GM23338 (cell line): Measurements from ENCODE around the gene MAN2A2. TPM values are rescaled to one million over a fixed set of nuclear protein-coding genes. Genes with fewer than 3 reads are reported as not detected.

ENCODE experiments used
- ATAC-seq: fragments of 200-7000 bp; cut with Tn5 transposase; 3 replicates; pipeline ENCODE4 v1.9.1; 2020
- DNase-seq: peaks from one replicate; pipeline ENCODE4 v3.0.0-alpha.2; 2015; ENCODE audit warnings: low spot score
- H2AFZ ChIP-seq: fragments of 200-600 bp; sonication (generic); 2 replicates; pipeline ENCODE4 v1.8.0; 2016; ENCODE audit warnings: antibody characterized with exemption, mild to moderate bottlenecking, moderate library complexity
- H3F3A ChIP-seq: fragments of 200-600 bp; sonication (generic); replicated peaks from 2 replicates; pipeline ENCODE4 v1.8.0; 2017; ENCODE audit warnings: antibody characterized with exemption, mixed run types, low read depth
- H3K27ac ChIP-seq: fragments of 200-600 bp; sonication (generic); 2 replicates; pipeline ENCODE4 v1.6.1; 2016; ENCODE audit warnings: low read depth
- H3K27me3 ChIP-seq: fragments of 200-600 bp; sonication (generic); 2 replicates; pipeline ENCODE4 v1.8.0; 2016; ENCODE audit warnings: mild to moderate bottlenecking, mixed run types, moderate library complexity; ENCODE audit not compliant: insufficient read depth
- H3K36me3 ChIP-seq: fragments of 200-600 bp; sonication (generic); 2 replicates; pipeline ENCODE4 v1.8.0; 2016; ENCODE audit warnings: mild to moderate bottlenecking; ENCODE audit not compliant: insufficient read depth
- H3K4me1 ChIP-seq: fragments of 200-600 bp; sonication (generic); 2 replicates; pipeline ENCODE4 v1.8.0; 2016; ENCODE audit warnings: mild to moderate bottlenecking, moderate library complexity; ENCODE audit not compliant: insufficient read depth
- H3K4me2 ChIP-seq: fragments of 200-600 bp; sonication (generic); 2 replicates; pipeline ENCODE4 v1.7.1; 2017; ENCODE audit warnings: mixed run types
- H3K4me3 ChIP-seq: fragments of 200-600 bp; sonication (generic); 2 replicates; pipeline ENCODE4 v1.6.1; 2016; ENCODE audit warnings: mixed run types
- H3K79me2 ChIP-seq: fragments of 200-600 bp; sonication (generic); replicated peaks from 2 replicates; pipeline ENCODE4 v1.8.0; 2017; ENCODE audit warnings: mild to moderate bottlenecking; ENCODE audit not compliant: insufficient read depth
- H3K9me2 ChIP-seq: fragments of 200-600 bp; sonication (generic); 2 replicates; pipeline ENCODE4 v1.8.0; 2017; ENCODE audit not compliant: insufficient read depth
- H4K20me1 ChIP-seq: fragments of 200-600 bp; sonication (generic); replicated peaks from 2 replicates; pipeline ENCODE4 v1.8.0; 2017; ENCODE audit warnings: mild to moderate bottlenecking; ENCODE audit not compliant: insufficient read depth
- H3K27ac Mint-ChIP-seq: 2 replicates; pipeline ENCODE4 v1.8.0; 2020; ENCODE audit warnings: inconsistent platforms, mild to moderate bottlenecking, moderate library complexity, mixed read lengths
- H3K27me3 Mint-ChIP-seq: 3 replicates; pipeline ENCODE4 v1.8.0; 2022; ENCODE audit warnings: low read depth, mild to moderate bottlenecking, moderate library complexity, mixed read lengths, inconsistent platforms; ENCODE audit not compliant: insufficient read depth, poor library complexity
- H3K36me3 Mint-ChIP-seq: 3 replicates; pipeline ENCODE4 v1.8.0; 2021; ENCODE audit warnings: low read depth, mild to moderate bottlenecking, inconsistent platforms, moderate library complexity, mixed read lengths
- H3K4me1 Mint-ChIP-seq: 3 replicates; pipeline ENCODE4 v1.8.0; 2020; ENCODE audit warnings: mild to moderate bottlenecking, inconsistent platforms, mixed read lengths
- H3K4me3 Mint-ChIP-seq: 3 replicates; pipeline ENCODE4 v1.8.0; 2021; ENCODE audit warnings: moderate library complexity, mild to moderate bottlenecking, inconsistent platforms, mixed read lengths
- H3K9me3 Mint-ChIP-seq: 3 replicates; pipeline ENCODE4 v1.8.0; 2020; ENCODE audit warnings: moderate library complexity, mild to moderate bottlenecking, inconsistent platforms, mixed read lengths
- CREB1 ChIP-seq: fragments of 250-450 bp; sonication (Bioruptor Pico); IDR thresholded peaks from 2 replicates; pipeline ENCODE4 v1.5.0; 2020; ENCODE audit warnings: low read depth, mild to moderate bottlenecking, moderate library complexity
- CTCF ChIP-seq, 2 experiments: fragments of 200-600 bp in 1 of 2; sonication (generic) in 1 of 2; conservative IDR thresholded peaks; 2 replicates each; pipeline versions ENCODE4 v1.5.1 to v1.6.1; 2016 to 2017; ENCODE audit warnings: antibody characterized with exemption in 2 of 2, low read depth in 2 of 2, mild to moderate bottlenecking in 2 of 2, moderate library complexity in 1 of 2
- ETS1 ChIP-seq: IDR thresholded peaks from 2 replicates; pipeline ENCODE4 v1.6.1; 2016; ENCODE audit warnings: antibody characterized with exemption
- EZH2 ChIP-seq: fragments of 200-600 bp; sonication (generic); IDR thresholded peaks from one replicate; pipeline ENCODE4 v1.8.0; 2017; ENCODE audit warnings: antibody characterized with exemption, mild to moderate bottlenecking, low read depth; ENCODE audit not compliant: unreplicated experiment
- EZH2phosphoT487 ChIP-seq: fragments of 200-600 bp; sonication (generic); IDR thresholded peaks from one replicate; pipeline ENCODE4 v1.8.1; 2018; ENCODE audit warnings: antibody characterized with exemption; ENCODE audit not compliant: unreplicated experiment
- JUNB ChIP-seq: IDR thresholded peaks from one replicate; pipeline ENCODE4 v1.6.1; 2016; ENCODE audit warnings: antibody characterized with exemption; ENCODE audit not compliant: unreplicated experiment
- NANOG ChIP-seq: IDR thresholded peaks from 2 replicates; pipeline ENCODE4 v1.6.1; 2016; ENCODE audit warnings: antibody characterized with exemption, borderline replicate concordance
- POLR2AphosphoS5 ChIP-seq: IDR thresholded peaks from 2 replicates; pipeline ENCODE4 v1.6.1; 2016; ENCODE audit warnings: antibody characterized with exemption, low read depth
- REST ChIP-seq: IDR thresholded peaks from one replicate; pipeline ENCODE4 v1.6.1; 2018; ENCODE audit warnings: antibody characterized with exemption; ENCODE audit not compliant: unreplicated experiment
- STAT1 ChIP-seq: IDR thresholded peaks from one replicate; pipeline ENCODE4 v1.6.1; 2016; ENCODE audit warnings: antibody characterized with exemption; ENCODE audit not compliant: unreplicated experiment
- ZNF114 ChIP-seq: fragments of 250-450 bp; sonication (Bioruptor Pico); IDR thresholded peaks from 2 replicates; pipeline ENCODE4 v1.5.0; 2020; ENCODE audit warnings: mild to moderate bottlenecking, moderate library complexity
- ZNF331 ChIP-seq: fragments of 250-450 bp; sonication (Bioruptor Pico); IDR thresholded peaks from 2 replicates; pipeline ENCODE4 v1.5.0; 2020; ENCODE audit warnings: low read depth, mild to moderate bottlenecking, moderate library complexity
- ZNF462 ChIP-seq: fragments of 250-450 bp; sonication (Bioruptor Pico); IDR thresholded peaks from 2 replicates; pipeline ENCODE4 v1.5.0; 2020; ENCODE audit warnings: mild to moderate bottlenecking, moderate library complexity
- polyA plus RNA-seq: library from polyadenylated mRNA; unstranded; fragments of >200 nt; fragmentation: Nextera tagmentation; extraction: Ambion mirVana; gene quantifications from 2 replicates; pipeline ENCODE4 v1.2.1, GENCODE V29; 2016
- total RNA-seq: library from RNA; depleted of rRNA; stranded (reverse); fragments of >200 nt; shearing (Covaris generic); gene quantifications from 2 replicates; pipeline ENCODE4 v1.2.3, GENCODE V29; 2014

The MAN2A2 gene
- total and polyA plus RNA-seq, 2 experiments from 2014 or later = 8.2 to 17.1 TPM

GRCh38 chr15:90857337-90857736 lies 45.8 kb upstream of the MAN2A2 start:
- TF ChIP-seq REST = no peak
- no peak for TF ChIP-seq JUNB
- no peak for TF ChIP-seq ZNF114
- TF ChIP-seq POLR2AphosphoS5 = no peak
- no peak for TF ChIP-seq STAT1
- TF ChIP-seq ZNF462 = no peak
- TF ChIP-seq ZNF331 = no peak
- no peak for TF ChIP-seq NANOG
- no peak for TF ChIP-seq EZH2phosphoT487
- no peak for TF ChIP-seq CREB1 (CRISPR knock-in tag)
- no peak for TF ChIP-seq ETS1
- no peak for TF ChIP-seq CTCF (conservative IDR thresholded peaks at IDR 0.05; ENCODE audit: low read depth in 2 of 2)
- TF ChIP-seq EZH2 = no peak
- DNase-seq = no peak
- no peak overlapping the region for H3K27ac ChIP-seq
- Mint-ChIP-seq H3K27ac (no peak overlapping the region), H3K27me3 (peaks cover 12% of the 10 kb centered on the region), H3K9me3 (no peaks in the 10 kb centered on the region), H3K4me1 (peaks cover 9% of the 10 kb centered on the region), H3K4me3 (no peak overlapping the region), H3K36me3 (no peaks in the 10 kb centered on the region)
- H2AFZ ChIP-seq = no peak overlapping the region
- no peaks in the 10 kb centered on the region for H3K79me2 ChIP-seq
- H3K4me2 ChIP-seq = no peak overlapping the region
- H3F3A ChIP-seq = no peaks in the 10 kb centered on the region
- no peak overlapping the region for H3K4me3 ChIP-seq
- no peaks in the 10 kb centered on the region for H3K27me3 ChIP-seq
- H3K36me3 ChIP-seq = no peaks in the 10 kb centered on the region
- ATAC-seq = no peak
- H4K20me1 ChIP-seq = no peaks in the 10 kb centered on the region
- H3K4me1 ChIP-seq = peaks cover 8% of the 10 kb centered on the region
- no peaks in the 10 kb centered on the region for H3K9me2 ChIP-seq
